HepG2 (cell line): ENCODE data around the gene PIGW. TPM values are rescaled to one million over a fixed set of nuclear protein-coding genes. Genes with fewer than 3 reads are reported as not detected.

Experiments
- GATAD1 ChIP-seq: IDR thresholded peaks from 2 replicates; pipeline ENCODE4 v1.6.1; 2016; ENCODE audit warnings: missing genetic modification reagents, missing compliant biosample characterization
- NFYB ChIP-seq: sonication (generic); formaldehyde crosslinking; IDR thresholded peaks from 2 replicates; pipeline ENCODE4 v1.4.0; 2020; ENCODE audit warnings: missing genetic modification reagents
- REL ChIP-seq: sonication (generic); formaldehyde crosslinking; conservative IDR thresholded peaks from 2 replicates; pipeline ENCODE4 v1.8.0; 2022; ENCODE audit warnings: mild to moderate bottlenecking, missing genetic modification reagents, moderate library complexity
- TFAP4 ChIP-seq: sonication (generic); IDR thresholded peaks from 2 replicates; pipeline ENCODE4 v1.6.1; 2016; ENCODE audit warnings: low read depth, borderline replicate concordance
- ZKSCAN5 ChIP-seq: sonication (generic); formaldehyde crosslinking; IDR thresholded peaks from 2 replicates; pipeline ENCODE4 v1.5.1; 2020; ENCODE audit warnings: mild to moderate bottlenecking, missing genetic modification reagents
- ZNF318 ChIP-seq: sonication (generic); formaldehyde crosslinking; IDR thresholded peaks from 2 replicates; pipeline ENCODE4 v1.4.0; 2020; ENCODE audit warnings: mild to moderate bottlenecking, missing genetic modification reagents
- ZNF333 ChIP-seq: sonication (generic); formaldehyde crosslinking; IDR thresholded peaks from 2 replicates; pipeline ENCODE4 v1.4.0; 2020; ENCODE audit warnings: mild to moderate bottlenecking, missing genetic modification reagents, borderline replicate concordance
- ZNF510 ChIP-seq: sonication (generic); formaldehyde crosslinking; IDR thresholded peaks from 2 replicates; pipeline ENCODE4 v1.4.0; 2020; ENCODE audit warnings: low read depth, mild to moderate bottlenecking, missing genetic modification reagents
- ZNF614 ChIP-seq: IDR thresholded peaks from 2 replicates; pipeline ENCODE4 v1.6.1; 2018; ENCODE audit warnings: missing biosample characterization, missing genetic modification reagents, inconsistent platforms, borderline replicate concordance
- polyA plus RNA-seq, 8 experiments: library from polyadenylated mRNA; depleted of rRNA in 3 of 8; stranded (reverse) in 7 of 8; unstranded in 1 of 8; fragments of >200 nt; fragmentation: Illumina TruSeq in 4 of 8; extraction: Trizol in 4 of 8; gene quantifications; 2 replicates each; pipeline versions ENCODE4 v1.2.1 to v1.2.3, GENCODE V29; 2011 to 2016; ENCODE audit warnings: low read depth in 4 of 8, missing spikeins in 1 of 8, mixed read lengths in 1 of 8; ENCODE audit not compliant: insufficient read depth in 1 of 8
- total RNA-seq, 5 experiments: library from RNA; depleted of rRNA; stranded (reverse); fragments of >200 nt; fragmentation: Illumina TruSeq; extraction: Trizol; gene quantifications; 2 replicates each; pipeline ENCODE4 v1.2.3, GENCODE V29; 2016; ENCODE audit warnings: low read depth in 1 of 5
- TF ChIP-seq, protein P1 (sequence below): sonication (generic); formaldehyde crosslinking; IDR thresholded peaks from 2 replicates; pipeline ENCODE4 v1.5.0; 2020; ENCODE audit warnings: mild to moderate bottlenecking, missing genetic modification reagents, borderline replicate concordance

PIGW gene
- total and polyA plus RNA-seq, 2 of the 13 experiments (the other 11 are each of a cell fraction or from before 2014, with no cell fraction given): 9.0 to 24.0 TPM

DNA sequence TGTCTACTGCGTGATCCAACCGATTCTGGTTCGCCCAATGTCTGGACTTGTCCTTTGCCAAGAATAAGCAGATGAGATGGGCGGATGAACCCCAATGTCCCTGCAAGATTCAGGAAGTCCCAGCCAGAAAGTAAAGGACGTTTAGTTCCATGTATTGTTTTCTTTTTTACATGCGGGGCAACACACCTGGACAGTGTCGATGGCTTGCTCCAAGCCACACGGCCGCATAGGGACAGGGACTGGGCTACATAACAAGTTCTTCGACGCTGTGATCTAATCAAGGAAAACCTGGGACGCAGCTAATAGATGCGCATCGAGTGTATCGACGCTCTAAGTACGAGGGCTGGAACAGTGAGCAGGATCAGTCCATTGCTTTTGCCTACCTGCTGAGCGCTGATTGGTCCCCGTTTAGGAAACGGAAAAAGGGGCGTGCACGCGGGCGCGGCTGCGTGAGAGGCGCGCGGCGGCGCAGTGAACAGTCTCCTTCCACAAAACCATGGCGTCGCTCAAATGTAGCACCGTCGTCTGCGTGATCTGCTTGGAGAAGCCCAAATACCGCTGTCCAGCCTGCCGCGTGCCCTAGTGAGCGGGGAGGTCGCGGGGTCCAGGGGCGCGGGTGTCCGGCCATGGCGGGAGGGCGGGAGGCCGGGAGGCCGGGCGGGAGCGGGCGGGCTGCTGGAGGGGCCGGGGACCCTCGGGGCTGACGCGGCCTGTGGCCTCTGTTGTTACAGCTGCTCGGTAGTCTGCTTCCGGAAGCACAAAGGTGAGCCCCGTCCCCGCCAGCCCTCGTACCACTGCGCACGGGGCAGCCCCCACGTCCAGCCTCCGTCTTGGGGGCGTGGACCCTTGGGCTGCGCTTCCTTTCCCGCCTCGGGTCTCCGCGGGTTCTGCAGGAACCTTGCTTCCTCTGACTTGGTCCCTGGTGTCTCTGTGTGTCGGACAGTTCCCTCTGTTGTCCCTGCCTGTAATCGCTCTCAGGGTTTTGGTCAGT, 48.3 kb upstream of the PIGW start, which contains the start of gene ZNHIT3 (continued):
- TF ChIP-seq REL (CRISPR knock-in tag) (no peak), ZNF318 (CRISPR knock-in tag) (peak; percentile 58; the same call in 1 of the 2 replicates), TFAP4 (0 out of 2 replicates have a peak, but pooled peaks have one; percentile 29), ZNF614 (CRISPR knock-in tag) (peak; percentile 94; the same call in 1 of the 2 replicates), ZNF333 (CRISPR knock-in tag) (no peak), NFYB (peak; percentile 91), ZKSCAN5 (no peak), ZNF510 (CRISPR knock-in tag) (peak; percentile 65; the same call in 1 of the 2 replicates), GATAD1 (CRISPR knock-in tag) (peak; percentile 94)
- TF ChIP-seq, protein P1, sequence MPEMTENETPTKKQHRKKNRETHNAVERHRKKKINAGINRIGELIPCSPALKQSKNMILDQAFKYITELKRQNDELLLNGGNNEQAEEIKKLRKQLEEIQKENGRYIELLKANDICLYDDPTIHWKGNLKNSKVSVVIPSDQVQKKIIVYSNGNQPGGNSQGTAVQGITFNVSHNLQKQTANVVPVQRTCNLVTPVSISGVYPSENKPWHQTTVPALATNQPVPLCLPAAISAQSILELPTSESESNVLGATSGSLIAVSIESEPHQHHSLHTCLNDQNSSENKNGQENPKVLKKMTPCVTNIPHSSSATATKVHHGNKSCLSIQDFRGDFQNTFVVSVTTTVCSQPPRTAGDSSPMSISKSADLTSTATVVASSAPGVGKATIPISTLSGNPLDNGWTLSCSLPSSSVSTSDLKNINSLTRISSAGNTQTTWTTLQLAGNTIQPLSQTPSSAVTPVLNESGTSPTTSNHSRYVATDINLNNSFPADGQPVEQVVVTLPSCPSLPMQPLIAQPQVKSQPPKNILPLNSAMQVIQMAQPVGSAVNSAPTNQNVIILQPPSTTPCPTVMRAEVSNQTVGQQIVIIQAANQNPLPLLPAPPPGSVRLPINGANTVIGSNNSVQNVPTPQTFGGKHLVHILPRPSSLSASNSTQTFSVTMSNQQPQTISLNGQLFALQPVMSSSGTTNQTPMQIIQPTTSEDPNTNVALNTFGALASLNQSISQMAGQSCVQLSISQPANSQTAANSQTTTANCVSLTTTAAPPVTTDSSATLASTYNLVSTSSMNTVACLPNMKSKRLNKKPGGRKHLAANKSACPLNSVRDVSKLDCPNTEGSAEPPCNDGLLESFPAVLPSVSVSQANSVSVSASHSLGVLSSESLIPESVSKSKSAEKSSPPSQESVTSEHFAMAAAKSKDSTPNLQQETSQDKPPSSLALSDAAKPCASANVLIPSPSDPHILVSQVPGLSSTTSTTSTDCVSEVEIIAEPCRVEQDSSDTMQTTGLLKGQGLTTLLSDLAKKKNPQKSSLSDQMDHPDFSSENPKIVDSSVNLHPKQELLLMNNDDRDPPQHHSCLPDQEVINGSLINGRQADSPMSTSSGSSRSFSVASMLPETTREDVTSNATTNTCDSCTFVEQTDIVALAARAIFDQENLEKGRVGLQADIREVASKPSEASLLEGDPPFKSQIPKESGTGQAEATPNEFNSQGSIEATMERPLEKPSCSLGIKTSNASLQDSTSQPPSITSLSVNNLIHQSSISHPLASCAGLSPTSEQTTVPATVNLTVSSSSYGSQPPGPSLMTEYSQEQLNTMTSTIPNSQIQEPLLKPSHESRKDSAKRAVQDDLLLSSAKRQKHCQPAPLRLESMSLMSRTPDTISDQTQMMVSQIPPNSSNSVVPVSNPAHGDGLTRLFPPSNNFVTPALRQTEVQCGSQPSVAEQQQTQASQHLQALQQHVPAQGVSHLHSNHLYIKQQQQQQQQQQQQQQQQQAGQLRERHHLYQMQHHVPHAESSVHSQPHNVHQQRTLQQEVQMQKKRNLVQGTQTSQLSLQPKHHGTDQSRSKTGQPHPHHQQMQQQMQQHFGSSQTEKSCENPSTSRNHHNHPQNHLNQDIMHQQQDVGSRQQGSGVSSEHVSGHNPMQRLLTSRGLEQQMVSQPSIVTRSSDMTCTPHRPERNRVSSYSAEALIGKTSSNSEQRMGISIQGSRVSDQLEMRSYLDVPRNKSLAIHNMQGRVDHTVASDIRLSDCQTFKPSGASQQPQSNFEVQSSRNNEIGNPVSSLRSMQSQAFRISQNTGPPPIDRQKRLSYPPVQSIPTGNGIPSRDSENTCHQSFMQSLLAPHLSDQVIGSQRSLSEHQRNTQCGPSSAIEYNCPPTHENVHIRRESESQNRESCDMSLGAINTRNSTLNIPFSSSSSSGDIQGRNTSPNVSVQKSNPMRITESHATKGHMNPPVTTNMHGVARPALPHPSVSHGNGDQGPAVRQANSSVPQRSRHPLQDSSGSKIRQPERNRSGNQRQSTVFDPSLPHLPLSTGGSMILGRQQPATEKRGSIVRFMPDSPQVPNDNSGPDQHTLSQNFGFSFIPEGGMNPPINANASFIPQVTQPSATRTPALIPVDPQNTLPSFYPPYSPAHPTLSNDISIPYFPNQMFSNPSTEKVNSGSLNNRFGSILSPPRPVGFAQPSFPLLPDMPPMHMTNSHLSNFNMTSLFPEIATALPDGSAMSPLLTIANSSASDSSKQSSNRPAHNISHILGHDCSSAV (CRISPR knock-in tag): no peak
